ENCODE measurements around the gene PPP2R2B.
"Not testable (repeated sequence)": the region's sequence is repeated elsewhere in the genome, so short reads cannot be mapped to it uniquely, and the experiment has no call there.

The PPP2R2B gene

DNA sequence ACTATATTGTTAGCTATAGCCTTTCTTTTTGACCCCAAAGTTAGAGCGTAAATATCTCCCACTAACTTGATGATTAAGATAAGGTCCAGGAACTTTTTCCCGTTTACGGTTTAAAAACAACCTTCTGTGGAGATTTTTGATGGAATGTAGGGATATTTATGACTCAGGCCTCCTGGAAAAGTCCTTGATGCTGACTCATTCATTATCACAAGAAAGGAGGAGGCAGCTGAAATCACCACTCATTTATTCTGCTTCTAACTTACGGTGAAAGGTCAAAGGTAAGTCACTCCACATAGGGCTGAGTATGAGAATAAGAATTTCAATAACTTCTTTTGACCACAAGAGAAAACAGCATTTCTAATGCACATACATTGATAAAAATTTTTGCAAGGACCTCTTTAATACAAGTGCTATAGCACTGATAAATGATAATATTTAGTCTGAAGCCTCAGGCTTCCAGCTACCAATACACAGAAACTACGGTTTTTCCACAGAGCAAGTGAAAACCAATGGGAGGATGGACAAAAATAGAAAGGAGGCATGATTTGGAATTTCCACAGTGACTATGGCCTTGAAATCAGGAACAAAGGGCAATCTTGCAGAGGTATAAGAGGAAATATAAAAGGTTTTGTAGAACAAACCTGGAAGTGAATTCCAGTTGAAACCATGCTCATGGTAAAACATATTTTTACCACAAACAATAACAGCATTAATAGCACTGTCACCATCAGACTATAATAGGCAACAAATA lies 146.5 kb downstream of the PPP2R2B start:
- DNase-seq, result no peak

DNA sequence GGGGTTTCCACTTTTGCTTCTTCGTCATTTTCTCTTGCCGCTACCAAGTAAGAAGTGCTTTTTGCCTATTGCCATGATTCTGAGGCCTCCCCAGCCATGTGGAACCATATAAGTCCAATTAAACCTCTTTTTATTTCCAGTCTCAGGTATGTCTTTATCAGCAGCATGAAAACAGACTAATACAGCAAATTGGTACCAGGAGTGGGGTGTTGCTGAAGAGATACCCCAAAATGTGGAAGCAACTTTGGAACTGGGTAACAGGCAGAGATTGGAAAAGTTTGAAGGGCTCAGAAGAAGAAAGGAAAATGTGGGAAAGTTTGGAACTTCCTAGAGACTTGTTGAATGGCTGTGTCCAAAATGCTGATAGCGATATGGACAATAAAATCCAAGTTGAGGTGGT lies 149.8 kb downstream of the PPP2R2B start:
- not testable (repeated sequence) for DNase-seq

DNA sequence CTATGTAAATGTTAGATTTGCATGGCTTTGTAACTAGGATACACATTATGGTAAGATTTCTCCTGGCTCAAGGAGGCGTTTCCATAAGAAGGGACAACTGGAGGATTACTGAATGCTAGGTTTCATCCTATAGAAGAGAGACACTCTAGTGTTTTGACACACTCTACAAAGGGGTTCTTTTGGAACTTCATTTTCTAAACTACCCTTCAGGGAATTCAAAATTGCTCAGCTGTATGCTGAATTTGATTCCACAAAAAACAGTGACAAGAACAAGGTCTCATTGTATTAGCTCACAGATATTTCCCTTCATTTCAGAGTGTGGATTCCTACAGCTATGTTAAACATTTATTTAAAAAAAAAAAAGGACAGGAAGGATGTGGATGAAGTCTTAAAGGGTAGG lies 151.7 kb downstream of the PPP2R2B start:
- no peak for DNase-seq

DNA sequence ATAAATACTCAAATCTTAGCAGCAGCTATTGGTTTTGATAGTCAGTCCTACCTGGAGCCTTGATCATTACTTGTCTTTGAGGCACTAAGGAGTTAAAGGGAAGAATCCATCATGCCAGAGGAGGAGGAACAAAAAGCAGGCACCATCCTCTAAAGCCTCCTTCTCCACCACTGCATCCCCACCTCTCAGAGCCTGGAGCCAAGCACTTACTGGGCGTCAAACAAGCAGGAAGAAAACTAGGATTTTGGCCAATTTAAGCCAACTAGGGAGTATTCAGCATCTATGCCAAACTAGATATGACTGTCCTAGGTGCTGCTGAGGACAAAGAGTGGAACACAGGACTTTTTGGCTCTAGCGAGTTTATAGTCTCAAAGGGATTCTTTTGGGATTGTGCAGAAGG lies 152.5 kb downstream of the PPP2R2B start:
- DNase-seq, result no peak

DNA sequence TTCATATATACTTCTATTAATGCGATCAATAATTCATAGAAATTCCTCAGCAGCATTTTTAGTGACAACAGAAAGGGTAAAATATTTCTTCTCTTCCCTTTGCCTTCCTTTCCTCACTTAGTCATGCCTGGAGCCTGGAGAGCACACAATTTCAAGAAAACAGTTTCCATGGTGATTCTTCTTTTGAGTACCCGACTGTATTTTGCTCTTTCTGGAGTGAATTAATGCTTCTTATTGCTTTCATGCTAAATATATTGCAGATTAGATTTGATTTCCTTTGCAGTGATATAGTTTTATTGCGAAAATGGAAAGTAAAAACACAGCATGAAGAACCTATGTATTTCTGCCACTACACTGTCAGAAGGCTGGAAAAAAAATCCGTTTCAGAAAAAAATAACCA lies 153.5 kb downstream of the PPP2R2B start:
- DNase-seq, result no peak

DNA sequence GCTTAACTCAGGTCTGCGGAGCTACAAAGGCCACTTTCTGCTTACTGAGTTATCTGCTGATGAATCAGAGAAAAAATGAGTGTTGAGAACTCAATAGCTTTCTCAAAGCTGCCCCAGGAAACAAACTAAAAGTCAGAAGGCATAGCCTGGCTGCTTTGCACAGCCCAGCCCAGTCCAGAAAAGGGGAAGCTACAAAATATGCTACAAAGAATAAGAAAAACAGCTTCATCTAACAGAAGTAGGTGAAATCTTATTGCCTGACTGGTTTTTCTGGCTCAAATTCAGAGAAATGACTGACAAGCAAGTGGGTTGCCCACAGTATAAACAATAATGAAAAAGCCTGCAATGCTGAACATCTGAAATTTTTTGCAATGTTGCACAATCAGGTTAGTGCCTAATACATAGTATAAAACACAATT lies 156.2 kb downstream of the PPP2R2B start:
- no peak for DNase-seq

DNA sequence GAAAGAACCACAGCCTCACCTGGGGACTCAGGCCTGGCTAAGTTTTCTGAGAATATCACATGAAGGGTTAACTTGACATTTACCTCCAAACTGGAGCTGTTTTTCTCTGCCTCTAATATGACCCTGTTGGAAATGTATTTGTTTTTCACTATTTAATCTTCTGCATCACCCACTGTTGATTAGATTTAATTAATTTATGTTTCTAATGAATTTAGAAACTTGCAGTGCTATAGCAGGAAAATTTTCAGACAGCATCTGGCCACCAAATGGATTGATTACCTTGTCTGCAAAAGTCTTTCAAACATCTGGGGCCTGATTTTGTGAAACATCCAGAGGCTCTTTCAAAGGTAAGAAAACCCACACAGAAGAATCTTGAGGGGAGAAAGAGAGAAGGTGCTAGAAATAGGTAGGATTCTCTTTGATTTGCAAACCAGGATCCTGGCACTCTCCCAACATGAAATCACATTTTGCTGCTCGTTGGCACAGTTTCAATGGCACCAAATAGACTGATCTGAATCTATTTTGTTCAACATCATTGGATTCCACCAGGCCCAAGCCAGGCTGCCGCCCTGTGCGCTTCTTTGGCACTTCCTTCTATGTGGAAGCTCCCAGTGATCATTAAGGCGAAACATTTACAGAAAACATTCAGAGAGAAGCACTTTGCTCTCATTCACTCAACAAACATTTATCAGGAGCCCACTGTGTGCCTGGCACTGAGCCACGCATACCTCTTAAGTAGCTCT lies 157.3 kb downstream of the PPP2R2B start:
- DNase-seq, result no peak

DNA sequence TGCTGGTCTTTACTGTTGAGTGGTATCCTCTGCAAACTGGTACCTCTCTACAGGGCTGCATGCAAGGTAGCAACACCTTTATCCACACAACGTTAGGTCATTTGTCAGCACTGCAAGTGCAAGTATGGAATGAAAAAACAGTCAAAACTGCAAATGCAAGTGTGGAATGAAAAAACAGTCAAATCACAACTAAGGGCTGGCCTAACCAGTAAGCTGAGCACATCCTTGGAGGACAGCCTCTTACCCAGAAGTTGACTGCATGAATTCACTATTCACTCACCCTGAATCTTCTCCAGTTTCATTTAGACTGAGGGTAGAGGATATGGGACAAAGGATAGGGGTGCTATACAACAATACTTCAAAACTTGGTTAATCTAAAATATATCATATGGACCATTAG lies 158.4 kb downstream of the PPP2R2B start:
- no peak for DNase-seq

DNA sequence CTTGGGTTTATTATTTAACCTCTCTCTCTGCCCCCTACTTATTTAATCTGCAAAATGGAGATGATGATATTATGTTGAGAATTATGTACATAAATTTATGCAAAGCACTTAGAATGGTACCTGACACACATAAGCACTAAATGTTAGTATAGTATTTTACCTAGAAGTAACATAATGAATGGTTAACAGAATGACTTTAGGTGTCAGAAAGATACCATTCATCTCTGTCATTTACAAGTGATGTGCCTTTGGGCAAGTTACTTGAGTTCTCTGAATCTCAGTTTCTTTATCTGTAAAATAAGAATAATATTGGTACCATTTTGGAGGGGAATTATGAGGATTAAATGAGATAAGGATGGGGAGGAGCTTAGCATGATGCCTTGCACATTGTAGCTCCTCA lies 159.4 kb downstream of the PPP2R2B start:
- no peak for DNase-seq

DNA sequence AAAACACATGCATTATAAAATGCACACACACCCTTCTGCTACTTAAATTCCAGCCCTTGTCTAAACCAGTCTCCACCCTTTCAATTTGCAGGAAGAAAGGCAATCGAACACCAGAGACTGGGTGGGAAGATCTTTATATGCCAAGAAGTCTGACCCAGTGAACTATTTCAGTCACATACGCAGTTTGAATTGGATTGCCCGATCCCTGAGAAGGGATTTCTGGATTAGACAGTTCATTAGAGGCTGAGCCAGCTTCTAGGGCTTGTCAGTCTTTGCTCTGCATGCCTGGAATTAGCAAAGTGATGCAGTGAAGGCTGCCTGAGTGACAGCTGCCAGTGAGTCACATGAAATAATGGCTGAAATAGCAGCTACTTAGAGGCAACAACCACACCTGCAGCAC lies 159.9 kb downstream of the PPP2R2B start:
- DNase-seq, result peak; percentile 95

DNA sequence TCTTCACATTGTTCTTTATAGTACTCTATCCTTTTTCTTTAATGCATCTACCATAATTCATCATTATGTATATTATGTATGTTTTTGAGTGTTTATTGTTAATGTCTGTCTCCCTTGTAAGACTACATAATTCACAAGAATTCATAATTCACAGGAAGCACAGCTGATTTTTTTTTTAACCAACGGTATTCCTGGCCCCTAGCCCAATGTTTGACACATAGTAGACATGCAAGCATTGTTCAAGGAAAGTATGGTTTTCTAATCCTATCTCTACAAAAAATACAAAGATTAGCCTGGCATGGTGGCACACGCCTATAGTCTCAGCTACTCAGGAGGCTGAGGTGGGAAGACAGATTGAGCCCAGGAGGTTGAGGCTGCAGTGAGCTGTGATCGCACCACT lies 160.6 kb downstream of the PPP2R2B start:
- DNase-seq, result peak; percentile 14

DNA sequence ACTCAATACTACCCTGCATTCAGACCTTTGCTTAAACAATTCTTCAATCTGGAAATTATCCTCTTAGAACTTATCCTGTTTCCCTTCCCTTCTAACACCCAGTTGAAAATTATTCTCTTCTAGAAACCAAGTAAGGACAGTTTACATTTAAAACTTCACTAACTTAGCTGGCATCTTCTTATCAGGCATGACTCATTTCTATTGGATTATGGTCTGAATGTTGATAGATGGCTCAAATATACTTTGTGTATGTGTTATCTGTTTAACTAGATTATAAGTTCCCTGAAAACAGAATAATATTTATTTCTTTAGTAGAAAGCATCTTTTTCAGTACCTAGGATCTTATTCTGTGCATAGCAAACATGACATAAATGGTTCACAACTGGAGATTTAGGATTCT lies 161.9 kb downstream of the PPP2R2B start:
- no peak for DNase-seq

DNA sequence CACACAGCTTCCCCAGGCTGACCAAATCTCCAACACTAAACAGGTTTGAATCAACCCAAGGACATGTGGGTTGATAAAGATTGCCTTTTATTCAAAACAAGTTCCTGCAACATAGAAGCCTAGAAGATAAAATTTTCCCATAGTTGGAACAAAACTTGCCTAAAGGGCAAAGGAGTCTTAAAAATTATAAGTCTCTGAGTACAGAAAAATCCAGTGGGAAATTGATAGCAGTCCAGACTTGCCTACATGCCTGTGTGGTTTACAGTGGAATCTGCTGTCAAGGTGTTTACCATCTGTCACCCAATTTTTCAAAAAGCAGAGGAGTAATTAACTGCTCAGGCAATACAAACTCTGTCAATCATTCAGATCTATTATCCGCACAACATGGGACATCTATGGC lies 168.2 kb downstream of the PPP2R2B start:
- DNase-seq, result peak; percentile 28

DNA sequence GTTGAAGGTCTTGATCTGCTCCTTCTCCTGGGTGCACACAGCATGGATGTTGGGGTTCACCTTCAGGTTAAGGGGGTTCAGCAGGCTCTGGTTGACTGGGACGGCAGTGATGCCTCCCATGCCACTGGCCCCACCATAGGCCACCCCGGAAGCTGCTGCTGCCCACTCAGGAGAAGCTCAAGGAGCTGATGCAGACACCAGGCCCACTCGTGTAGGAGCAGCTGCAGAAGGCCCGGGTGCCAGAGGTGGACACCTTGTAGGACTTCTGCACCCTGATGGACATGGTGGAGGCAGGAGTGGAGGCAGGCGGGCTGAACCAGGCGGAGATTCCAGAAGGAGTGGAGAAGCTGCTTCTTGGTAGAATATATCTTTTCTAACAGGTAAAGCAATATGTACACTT lies 171.2 kb downstream of the PPP2R2B start:
- DNase-seq, result no peak

DNA sequence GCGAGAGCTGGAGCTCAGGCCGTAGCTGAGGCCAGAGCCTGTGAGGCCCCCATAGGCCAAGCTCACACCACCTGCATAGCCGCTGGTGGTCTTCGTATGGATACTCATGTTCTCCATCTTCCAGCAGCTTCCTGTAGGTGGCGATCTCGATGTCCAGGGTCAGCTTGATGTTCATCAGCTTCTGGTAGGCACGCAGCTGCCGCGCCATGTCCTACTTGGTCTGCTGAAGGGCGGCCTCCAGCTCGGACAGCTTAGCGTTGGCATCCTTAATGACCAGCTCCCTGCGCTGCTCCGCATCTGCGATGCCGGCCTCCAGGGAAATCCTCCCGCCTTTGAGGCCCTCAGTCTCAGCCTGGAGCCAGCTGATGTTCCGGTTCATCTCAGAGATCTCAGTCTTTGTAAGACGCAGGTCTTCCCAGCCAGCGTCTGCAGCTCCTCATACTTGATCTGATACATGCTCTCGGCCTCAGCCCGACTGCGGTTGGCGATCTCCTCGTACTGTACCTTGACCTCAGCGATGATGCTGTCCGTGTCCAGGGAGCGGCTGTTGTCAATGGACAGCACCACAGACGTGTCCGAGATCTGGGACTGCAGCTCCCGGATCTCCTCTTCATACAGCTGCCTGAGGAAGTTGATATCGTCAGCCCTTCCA lies 172.1 kb downstream of the PPP2R2B start:
- DNase-seq, result peak; percentile 3

DNA sequence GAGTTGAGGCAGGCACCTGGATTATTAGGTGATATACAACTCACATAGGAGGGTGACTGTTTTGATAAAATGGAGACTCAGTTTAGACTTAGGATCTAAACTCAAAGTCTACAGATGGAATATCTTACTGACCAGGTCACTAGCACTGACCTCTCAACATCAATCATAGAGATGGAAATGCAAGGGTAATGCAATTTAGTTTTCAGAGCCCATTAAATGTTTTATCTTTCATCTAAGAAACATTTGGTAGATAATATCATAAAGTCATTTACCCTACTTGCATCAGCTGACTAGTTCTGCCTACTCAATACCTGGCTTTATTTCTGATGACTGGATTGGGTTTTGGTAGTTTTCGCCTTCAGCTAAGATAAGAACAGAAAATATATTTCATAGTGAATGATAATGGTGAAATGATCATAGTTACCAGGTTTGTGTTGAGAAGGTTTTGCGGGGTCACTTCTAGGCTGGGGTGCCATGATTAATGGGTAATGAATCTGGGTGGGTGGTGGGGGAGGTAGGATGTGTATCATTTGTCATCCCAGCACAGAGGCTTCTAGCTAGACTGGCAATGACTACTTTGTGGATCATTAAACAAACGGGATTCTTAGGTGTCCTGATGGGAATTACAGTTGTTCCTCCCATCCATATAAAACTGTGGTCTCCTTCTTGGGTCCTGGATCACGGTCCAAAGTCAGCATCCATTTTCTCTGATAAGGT lies 173.4 kb downstream of the PPP2R2B start:
- no peak for DNase-seq

DNA sequence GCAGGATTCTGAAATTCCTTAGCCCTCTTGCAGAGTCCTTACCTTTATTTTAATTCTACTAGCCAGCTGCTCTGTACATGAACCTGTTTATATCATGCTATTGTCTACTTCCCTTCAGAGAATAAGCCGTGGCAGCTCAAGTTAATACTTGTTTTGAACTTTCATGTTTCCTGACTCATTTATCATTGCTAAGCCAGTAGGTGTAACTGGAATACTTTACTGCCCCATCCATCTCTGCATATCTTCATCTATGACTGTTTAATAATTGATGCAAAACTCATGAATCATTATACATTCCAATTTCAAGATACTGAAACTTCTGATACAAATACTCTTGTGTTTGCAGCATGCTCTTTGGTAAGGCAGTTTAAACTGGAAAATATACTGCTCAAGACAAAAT lies 174.7 kb downstream of the PPP2R2B start:
- no peak for DNase-seq

DNA sequence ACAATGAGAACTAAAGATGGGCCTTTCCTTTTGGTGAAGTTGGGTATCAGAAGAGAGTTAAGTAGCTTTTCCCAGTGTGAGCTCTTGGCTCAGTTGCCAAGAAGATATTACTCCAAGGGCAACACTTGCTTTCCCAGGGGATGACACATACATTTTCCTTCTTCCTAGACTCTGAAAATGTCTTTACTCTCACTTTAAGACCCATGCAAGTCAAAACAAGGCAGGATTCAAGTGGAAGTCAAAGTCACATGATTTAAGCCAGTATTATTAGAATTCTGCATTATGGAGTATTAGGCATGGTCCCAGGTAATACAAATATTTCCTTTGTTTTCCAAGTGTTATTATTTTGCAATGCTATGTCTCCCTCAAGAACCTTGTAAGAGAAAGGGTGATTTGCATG lies 175.1 kb downstream of the PPP2R2B start:
- DNase-seq, result no peak

DNA sequence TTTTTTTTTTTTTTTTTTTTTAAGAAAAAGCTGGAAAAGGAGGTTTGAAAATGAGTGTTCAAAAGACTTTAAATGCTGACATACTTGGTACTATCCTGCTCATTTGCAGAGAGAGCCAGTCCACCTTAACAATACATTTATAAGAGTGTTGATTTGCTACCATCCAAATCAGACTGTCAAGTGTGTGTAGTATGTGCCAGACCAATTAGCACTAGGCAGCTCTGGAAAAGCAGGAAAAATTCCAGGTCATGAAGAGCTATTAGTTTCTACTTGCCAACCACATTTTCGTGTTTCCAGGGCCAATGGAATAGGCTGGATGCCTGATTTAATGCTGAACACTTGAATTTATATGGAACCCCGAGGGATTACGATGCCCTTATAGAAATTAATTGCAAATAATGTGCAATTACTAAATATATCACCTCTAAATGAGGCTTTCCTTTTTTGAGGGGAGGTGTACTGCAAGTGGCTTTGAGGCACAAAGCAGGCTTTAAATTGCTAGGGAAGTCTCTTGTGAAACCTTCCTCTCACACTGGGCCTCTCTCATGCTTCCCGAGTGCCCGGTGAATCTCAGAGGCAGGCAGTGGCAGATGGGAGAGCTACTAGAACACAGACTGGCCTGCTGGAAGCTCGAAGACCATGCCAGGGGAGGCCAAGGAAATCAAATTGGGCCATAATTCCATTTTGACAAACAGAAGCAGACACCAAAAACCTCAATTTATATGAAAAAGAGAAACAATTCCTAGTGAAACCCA lies 178.7 kb downstream of the PPP2R2B start:
- no peak for DNase-seq

DNA sequence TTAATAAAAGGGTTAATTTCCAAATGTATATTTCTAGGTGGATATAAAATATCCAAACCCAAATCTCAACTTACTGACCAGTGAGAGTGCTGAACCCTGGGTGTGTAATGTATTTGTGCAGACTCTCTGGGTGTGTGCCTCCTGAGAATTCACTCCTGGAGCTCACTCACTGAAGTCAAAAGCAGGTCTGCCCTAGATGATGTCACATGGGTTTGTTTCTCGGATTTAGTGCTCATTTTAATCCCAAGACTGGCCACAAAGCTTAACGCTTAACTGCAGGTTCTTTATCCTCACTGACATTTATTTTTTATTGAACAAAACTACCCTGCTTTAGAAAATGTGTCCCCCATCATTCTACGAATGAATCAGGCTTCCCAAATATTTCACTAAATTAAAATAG lies 179.4 kb downstream of the PPP2R2B start:
- DNase-seq, result peak; percentile 70

DNA sequence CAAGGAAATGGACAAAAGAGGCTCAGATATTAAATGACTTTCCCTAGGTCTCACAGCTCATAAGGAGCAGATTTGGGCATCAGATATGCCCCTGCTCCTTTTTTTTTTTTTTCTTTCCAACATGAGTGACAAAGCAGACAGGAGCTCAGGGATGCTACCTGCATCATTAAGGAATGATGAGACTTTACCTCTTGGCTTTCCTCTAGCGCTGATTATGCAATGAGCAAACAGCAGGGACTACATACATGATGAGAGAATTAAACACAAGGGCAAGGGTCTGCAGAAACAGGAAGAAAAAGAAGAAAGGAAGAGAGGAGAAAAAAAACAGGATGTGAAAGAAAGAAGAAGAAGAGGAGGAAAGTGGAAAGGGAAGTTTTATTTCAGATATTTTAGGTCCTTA lies 179.9 kb downstream of the PPP2R2B start:
- no peak for DNase-seq

DNA sequence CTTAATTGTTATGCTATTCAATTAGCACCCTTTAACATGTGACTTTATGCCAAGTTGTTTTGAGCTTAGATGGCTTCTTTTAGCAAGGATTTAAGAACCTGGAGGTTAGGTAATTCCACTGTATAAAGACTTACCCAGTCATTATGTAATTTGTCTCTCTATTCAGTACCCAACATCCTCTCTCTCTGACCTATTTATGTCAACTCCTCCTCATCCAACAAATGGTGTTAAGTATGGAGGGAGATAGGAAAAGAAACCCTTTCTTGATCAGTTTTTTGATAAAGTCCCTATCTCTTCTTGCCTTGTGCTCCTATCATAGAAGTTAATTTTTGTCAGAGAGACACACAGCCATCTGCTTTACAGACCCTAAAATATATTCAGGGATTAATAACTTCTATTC lies 181.3 kb downstream of the PPP2R2B start:
- DNase-seq, result no peak

DNA sequence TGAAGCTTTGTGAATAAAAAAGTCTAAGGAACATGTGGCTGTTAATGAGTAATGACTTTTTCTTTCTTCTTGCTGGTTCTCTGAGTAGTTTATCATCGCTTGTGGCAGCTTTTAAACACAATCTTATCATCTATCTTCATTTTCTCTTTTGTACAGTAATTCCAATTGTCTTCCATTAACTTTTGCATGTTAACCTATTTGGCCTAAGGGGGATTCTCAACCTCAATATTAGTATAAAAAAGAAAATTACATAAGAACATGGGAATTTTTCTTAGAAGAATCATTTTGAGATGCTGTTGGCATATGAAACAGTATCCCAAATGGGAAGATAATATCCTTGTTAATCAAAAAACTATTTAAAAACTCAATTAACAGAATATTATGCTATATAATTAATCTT lies 182.9 kb downstream of the PPP2R2B start:
- no peak for DNase-seq

Data from NCI-H82 (cell line).